Testis (tissue), 2 donors: ENCODE results near the gene TRPM3.

Experiments
- CTCF ChIP-seq, 3 experiments: fragments of 450-650 bp in 2 of 3; fragments of 200-600 bp in 1 of 3; sonication (generic) in 1 of 3; IDR thresholded peaks; one replicate each; pipeline ENCODE4 v1.5.1; 2016 to 2019; ENCODE audit warnings: antibody characterized with exemption in 3 of 3, mild to moderate bottlenecking in 2 of 3, moderate library complexity in 1 of 3
- POLR2A ChIP-seq: fragments of 450-650 bp; IDR thresholded peaks from one replicate; pipeline ENCODE4 v1.6.1; 2017; ENCODE audit warnings: antibody characterized with exemption, mild to moderate bottlenecking, moderate library complexity

DNA sequence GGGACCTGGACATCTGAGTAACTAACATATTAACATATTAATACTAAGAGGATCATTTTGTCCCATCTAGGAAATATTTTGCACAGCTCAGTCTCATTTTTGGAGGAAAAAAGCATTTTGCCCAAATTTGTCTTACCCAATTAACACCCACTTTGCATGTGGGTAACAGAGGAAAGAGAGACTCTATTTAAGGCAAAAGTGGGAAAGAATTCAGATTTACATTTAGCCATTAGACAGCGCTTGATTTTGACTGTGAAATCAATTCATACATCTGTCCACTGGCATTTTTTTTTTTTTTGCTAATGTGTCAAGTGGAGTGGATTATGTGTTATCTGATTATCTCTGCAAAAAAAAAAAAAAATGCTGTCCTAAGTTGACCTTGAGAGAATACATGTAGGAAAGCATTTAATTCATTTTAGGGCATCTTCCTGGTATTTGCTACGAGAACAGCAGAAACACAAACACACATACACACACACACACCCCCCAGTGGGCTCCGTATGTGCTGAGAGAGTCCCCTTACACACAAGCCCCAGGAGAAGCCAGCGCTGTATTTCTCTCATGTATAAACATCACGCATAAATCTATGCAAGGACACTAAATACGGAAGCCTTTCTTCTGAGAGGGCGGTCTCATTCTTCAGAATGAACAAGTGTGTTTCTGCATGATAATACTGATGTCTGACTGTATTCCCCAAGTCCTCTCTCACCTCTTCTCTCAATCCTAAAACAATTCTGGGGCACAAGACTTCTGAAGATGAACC lies 505.0 kb downstream of the TRPM3 start:
- TF ChIP-seq CTCF (IDR thresholded peaks at IDR 0.05) (no peak), POLR2A (no peak)
